GM18498 (cell line): Measurements from ENCODE around the gene GSS.

Experiments used
- ATAC-seq: cut with Tn5 transposase; IDR thresholded peaks from one replicate; pipeline ENCODE4 v1.9.1; 2021; ENCODE audit warnings: mild to moderate bottlenecking, moderate library complexity; ENCODE audit not compliant: unreplicated experiment

Gene GSS

DNA sequence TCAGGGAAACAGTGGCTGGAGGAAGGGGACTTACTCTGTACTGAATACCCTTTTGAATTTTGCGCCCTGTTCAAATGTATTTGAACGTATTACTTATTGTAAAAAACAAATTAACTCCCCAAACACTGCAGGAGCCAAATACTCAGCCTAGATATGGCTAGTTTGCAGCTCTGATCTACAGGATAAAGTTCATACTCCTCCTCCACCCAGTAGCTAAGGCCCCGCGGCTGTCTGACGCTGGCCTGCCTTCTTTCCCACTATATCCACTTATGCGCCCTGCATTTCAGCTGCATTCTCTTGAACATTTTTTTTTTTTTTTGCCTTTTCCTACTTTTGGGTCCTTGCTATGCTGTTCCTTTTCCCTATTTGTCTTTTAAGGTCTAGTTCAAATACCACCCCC, 6.5 kb downstream of the GSS start:
- ATAC-seq: no peak

DNA sequence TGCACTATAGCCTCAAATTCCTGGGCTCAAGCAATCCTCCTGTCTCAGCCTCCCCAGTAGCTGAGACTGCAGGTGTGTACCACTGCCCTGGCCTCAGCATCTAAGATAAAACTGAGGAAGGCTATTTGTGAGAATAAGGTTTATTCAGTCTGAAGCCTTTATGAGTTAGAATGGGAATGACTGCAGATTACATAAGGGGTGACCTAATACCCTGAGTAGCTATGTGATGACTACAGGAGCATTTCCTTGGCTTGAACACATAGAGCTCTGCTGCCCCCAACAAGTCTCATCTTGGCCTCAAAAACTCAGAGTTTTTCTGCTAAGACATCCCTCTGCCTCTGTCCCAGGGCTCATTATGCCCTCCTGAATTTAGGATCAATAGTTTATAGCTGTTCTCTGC, 7.6 kb downstream of the GSS start:
- no peak for ATAC-seq

DNA sequence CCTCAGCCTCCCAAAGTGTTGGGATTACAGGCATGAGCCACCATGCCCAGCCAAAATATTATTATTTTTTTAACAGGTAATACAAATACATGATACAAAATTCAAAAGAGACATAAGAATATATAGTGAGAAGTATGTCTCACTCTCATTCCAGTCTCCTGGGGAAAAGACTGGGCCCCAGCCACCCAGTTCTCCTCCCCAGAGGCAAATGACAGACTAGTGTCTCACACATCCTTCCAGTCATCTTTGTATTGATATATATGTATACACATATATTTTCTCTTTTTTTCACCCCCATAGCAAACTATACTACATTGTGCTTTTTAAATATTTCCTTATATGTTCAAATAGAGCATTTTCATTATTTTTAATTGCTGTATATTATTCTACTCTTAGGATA, 8.3 kb downstream of the GSS start:
- no peak for ATAC-seq

DNA sequence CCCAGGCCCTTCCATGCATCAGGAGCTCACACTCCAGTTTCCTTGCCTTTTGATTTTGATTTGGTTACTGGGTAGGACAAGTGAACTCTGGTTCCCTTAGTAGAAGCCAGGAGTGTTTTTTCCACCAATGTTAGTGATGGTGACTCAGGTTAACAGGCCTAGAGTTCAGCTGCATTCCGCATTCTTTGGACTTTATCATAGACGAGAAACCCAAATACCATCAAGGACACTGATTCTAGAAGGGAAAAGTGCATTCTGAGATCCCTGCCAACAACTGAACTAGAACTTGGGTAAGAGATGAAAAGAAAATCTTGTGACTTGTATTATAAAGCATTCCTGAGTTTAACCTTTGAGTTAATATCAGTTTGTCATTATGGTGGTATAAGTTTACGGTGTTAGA, 8.9 kb downstream of the GSS start:
- no peak for ATAC-seq

DNA sequence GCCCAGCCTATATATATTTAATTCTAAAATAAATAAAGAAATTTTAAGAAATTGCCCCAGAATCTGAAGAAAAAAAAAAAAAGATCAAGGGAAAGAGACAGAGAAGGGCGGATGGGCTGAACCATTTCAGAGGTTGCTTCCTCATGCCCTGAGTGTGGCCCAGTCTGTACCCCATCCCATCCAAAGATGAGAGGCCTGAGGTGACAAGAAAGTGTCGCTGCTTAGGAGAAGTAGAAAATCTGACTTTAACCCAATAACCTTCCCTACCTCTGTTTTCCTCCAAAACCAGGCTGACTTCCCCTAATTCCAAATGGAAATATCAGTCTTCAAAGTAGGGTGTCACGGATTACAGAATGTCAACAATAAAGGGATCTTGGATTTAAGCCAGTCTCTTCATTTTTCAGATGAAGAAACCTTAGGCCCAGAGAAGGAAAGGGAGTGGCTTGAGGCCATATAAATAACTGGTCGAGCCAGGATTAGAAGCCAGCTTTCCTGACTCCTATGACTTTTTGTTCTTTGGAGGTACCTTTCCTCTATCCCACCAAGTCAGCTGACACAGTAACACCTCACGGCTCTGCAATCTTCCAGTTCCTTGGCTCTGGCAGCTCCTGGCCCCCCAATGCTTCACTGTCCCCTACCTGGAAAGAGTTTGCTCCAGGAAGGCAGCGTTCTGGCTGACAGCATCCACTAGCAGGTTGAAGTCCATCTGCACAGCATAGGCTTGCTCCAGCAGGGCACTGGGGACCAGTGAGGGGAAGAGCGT, 10.1 kb downstream of the GSS start:
- ATAC-seq: no peak

DNA sequence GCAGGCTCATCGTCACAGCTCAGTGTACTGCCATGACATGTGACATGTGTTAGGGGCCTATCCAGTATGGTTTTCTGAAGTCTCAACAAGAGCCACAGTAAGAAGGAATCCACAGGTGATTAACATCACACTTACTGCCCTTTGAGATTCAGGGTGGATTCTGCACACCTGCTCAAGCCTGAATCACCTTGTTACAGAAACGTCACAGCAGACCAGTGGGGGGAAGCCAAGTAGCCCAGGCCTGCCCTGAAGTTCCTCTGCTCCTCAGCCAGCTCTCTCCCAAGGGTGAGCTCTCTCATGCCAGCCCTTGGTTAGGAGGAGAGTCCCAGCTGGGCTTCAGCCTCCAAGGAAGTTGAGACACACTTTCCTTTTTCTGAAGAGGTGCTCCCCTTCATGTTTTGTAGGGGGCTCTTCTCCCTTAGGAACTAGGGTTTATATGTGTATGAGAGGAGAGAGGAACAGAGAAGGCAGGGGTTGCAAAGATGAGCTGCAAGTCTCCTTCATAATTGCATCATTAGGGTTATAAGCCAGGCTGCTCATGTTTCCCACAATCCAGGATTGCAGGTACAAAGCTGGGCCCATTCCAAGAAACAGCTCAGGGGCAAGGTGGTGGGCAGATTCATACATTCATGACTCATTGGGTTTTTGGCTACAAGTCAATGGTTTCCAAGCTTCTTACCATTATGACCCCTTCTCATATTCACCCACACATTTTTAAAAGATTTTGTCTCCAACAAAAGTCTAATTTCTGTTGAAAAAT, 11.6 kb downstream of the GSS start:
- ATAC-seq: no peak

DNA sequence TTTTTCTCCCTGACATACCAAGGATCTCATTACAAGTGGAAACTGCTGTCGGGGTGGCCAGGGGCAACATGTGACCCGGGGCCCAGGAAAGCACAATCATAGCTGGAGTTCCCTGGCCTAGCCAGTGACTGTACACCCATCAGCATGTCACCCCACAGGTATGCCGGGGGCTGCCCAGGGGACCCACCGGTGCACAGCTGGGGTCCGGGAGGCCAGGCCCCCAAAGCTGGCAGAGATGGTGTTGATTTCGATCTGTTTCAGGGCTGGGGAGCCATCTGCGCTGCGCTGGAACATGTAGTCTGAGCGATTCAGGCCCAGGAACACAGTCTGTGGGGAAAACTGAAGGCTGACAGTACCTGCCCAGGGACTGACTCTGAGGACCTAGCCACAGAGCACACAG, 13.3 kb downstream of the GSS start:
- no peak for ATAC-seq

DNA sequence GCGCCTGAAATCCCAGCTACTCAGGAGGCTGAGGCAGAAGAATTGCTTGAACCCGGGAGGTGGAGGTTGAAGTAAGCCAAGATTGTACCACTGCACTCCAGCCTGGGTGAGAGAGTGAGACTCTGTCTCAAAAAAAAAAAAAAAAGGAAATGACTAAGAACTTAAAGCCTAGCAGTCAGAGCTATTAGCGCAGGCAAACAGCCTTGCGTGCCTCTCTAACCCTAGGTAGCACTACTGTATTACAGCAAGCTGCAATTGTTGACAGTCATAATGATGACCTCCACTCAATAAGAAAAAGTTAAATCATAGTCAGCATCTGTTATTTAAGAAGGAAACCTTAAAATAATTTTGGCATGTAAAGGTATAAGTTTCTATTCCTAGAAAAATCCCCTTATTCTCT, 14.4 kb downstream of the GSS start:
- no peak for ATAC-seq

DNA sequence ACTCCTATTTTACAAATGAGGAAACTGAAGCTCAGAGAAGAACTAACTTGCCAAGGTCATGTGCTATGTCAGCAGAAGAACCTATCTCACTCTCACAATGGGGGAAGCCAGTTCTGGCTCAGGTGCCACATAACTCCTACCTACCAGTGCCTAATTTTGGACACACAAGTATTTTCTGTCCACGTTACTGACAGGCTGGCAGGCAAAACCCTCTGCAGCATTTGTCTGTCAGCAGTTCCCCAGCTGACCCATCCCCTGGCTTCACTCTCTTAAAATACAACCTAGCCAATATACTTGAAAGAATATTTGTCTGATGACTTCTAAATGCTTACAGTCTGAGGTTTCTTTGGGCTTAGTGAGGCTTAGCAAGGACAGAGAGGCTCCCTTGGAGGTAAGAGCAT, 15.5 kb downstream of the GSS start:
- ATAC-seq: no peak

DNA sequence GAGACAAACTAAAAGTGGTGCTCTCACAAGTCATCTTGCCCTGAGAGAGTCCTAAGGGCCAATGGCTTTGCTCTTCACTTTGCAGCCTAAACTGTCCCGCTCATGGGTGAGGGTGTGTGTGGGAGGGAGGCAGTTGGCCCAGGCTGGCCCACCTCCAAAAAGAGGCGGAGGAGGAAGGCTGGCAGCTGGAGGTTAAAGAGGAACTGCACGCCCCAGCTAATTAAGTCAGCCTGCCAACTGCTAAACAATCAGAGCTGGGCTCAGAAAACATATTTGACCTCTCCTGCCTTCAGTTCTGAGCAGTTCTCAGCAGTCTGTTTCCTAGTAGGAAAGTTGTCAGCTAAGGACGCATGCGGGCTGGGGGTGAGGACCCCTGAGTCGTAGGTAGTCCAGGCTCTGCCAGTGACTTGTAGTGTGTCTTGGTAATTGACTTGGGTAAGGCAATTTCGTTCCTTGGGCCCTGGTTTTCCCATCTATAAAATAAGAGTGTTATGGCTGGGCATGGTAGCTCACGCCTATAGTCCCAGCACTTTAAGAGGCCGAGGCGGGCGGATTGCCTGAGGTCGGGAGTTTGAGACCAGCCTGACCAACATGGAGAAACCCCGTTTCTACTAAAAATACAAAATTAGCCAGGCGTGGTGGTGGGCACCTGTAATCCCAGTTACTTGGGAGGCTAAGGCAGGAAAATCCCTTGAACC, 17.0 kb downstream of the GSS start:
- ATAC-seq: no peak

DNA sequence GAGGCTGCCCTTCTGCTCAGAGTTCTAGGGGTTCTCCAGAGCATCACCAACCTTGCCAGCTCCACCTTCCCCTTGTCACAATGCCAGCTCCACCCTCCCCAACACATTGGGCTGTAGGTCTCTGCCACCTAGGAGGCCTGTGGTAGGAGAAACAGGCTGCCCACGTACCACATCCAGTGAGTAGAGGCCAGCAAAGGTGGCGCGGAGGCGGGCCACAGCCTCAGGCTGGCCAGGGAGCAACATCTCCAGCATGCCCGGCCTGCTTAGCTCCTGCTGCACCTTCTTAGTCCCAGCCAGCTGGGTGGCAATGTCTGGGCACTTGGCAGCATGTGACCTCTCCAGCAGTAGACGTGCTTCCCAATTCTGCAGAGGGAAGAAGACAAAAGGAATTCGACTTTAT, 23.8 kb downstream of the GSS start:
- no peak for ATAC-seq

DNA sequence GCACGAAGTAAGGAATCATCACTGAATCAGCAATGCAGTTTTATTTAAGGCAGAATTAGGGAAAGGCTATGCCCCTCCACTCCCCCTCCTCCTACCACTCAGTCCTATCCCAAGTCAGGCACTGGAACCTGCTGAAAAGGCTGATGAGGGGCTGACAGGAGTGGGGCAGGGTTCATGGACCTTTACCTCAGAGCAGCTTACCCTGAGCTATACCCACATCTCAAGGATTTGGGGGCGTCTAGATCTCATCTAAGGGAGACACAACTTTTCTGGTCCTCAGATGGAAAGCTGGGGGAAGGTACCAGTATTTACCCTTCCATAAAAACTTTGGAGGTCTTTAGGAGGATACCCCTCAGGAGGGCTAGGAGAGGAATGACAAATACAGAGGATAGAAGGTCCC, 27.2 kb downstream of the GSS start:
- no peak for ATAC-seq

DNA sequence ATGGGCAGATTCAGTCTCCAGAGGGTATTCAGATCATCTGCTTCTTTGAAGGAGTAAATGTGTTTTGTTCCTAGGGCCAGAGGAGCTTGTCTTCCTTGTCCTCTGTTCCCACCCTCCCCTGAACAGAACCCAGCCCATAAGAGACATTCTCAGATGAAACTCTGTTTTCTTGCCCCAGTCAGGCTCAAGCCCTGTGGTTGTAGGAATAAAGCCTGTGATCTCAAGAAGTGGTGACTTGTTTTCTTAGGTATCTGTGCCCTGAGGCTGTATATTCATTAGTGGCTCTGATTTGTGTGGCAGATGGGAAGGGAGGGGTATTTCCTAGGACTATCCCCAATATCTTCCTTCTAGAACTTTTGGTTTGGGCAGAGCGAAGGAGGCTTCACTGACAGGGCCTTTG, 27.9 kb downstream of the GSS start:
- ATAC-seq: no peak

DNA sequence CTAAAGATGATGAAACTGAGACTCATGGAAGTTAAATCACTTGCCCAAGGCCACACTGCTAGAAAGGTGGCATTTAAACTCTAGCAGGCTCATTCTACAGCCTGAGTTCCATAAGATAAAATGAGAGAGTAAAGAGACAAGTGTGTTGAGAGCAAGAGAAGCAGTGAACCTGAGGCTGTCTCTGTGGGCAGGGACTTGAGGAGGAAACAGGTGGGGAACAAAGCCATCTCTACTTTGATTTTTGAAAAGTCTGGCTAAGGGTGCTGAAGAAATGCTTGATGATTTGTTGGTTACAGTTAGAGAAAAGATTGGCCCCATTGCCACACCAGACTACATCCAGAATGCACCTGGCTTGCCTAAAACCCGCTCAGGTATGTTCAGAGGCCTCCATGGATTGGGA, 29.0 kb downstream of the GSS start:
- no peak for ATAC-seq

DNA sequence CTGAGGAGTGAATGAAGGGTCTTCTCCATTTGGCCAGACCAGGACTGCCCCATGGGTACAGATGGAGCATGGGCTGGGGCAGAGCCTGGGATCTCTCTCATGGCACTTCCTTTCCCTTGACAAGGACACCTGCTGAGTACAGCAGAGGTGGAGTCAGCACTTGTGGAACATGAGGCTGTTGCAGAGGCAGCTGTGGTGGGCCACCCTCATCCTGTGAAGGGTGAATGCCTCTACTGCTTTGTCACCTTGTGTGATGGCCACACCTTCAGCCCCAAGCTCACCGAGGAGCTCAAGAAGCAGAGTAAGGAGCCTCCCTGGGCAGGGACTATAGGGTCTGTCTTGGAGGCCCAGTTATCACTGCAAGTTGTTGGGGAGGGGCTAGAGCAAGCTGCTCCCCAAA, 29.6 kb downstream of the GSS start:
- ATAC-seq: no peak

DNA sequence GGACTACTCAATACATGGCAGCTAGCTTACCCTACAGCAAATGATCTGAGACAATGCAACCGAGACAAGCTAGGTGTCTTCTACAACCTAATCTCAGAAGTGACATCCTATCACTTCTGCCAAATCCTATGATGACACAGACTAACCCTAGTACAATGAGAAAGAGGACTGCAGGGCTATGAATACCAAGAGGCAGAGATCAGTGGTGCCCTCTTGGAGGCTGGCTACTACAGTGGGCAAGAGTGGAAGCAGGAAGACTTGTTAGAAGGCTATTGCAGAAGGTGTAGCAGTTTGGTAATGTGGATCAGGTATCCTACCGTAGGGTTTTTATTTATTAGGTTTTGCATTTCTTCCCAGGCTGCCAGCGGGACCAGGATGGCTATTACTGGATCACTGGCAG, 30.3 kb downstream of the GSS start:
- no peak for ATAC-seq

DNA sequence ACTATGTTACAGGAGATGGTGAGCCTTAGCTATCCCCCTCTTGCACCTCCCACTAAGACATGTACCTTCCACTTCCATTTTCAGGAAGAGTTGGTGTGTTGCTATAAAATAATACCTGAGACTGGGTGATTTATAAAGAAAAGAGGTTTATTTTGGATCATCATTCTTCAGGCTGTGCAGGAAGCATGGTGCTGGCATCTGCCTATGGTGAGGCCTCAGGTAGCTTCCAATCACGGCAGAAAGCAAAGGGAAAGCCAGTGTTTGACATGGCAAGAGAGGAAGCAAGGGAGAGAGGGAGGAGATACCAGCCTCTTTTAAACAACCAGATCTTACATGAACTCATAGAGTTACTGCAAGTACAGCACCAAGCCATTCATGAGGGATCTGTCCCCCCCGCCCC, 32.2 kb downstream of the GSS start:
- ATAC-seq: no peak

DNA sequence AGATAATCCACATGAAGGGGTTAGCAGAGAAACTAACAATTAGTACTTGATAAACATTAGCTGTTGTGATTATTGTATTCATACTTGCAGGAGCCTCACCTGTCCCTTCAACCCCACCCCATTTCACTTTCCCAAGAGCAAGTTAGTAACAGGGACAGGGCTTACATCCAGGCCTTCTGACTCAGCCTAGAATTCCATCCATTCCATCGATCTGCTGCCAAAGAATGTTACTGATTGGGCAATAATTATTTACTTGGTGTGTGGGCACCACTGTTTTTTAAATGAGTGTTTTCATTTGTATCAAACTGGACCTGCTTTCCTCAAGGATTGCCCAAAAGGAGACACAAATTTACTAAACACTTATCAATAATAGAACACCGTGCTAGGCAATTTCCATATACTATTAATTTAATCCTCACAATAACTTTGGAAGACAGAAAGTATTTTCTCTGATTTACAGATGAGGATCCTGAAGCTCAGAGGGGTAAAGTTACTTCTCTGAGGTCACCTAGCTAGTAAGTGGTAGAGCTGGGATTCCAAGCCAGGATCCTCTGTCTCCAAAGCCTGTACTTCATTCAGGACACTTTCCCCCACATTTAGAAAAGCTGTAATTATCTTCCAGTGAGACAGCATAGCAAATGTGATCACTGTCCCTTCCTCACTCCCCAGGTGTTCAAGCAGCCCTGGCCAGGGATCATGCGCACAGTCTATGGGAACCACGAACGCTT, 32.8 kb downstream of the GSS start:
- ATAC-seq: no peak

DNA sequence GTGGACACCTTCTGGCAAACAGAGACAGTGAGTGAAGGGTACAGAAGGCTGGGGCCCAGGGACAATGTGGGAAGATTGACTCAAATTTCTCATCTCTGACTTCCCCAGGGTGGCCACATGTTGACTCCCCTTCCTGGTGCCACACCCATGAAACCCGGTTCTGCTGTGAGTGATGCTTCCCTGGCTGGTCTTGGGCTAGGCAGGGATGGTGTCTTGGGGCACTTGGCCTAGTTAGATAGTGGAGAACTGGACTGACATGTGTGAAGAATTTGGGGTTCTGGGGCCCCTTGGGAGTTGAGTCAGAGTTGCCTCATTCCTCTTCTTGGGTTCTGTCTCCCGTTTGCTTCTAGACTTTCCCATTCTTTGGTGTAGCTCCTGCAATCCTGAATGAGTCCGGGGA, 34.2 kb downstream of the GSS start:
- ATAC-seq: no peak

DNA sequence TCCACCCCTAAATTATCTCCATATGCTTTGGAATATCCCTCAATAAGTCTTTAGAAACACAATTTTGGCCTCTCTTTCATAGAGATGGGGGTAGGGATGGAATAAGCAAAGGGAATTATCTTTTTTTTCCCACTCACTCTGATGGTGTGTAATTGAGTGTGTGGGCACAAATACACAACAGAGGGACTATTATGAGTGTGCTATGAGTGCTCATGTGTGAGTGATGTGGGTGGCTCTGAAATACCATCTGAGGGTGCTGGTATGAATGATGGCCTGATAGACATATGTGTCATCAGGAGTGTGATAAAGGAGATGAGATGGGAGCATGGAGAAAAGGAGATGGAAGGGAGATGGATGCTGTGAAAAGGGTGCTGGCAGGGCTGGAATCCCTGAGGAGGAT, 35.6 kb downstream of the GSS start:
- ATAC-seq: no peak

DNA sequence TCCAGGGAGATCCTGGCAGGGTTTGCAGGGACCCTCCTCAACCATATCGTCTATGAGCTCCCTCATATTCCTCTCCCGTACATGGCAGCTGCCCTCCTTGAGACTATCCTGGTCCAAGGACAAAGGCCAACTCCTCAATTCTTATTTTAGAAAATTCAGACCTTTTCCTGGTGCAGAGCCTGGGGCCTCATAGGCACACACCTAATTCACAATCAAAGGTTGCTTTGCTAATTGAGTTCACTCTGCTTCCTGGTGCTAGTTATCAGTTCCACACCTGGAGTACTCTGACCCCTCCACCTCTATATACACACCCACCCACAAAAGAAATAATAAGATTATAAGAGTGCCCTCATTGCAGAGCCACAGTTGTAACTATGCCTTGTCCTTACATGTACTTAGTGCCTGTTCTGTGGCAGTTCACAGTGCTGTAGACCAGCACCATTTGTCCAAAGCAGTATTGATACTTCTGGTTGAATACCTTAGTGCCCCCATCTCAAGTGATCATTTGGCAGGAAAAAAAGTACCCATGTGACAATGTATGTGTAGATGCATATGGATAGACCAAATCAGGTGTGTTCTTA, 38.7 kb downstream of the GSS start:
- ATAC-seq: no peak
